HG02763 (cell line): ENCODE data around the gene TAOK2.
"Not testable (repeated sequence)": the region's sequence is repeated elsewhere in the genome, so short reads cannot be mapped to it uniquely, and the experiment has no call there.

ENCODE experiments used
- ATAC-seq: cut with Tn5 transposase; IDR thresholded peaks from one replicate; pipeline ENCODE4 v1.9.1; 2021; ENCODE audit warnings: mild to moderate bottlenecking, moderate library complexity; ENCODE audit not compliant: unreplicated experiment

The TAOK2 gene

GRCh38 chr16:30000735-30001631 lies 27.3 kb downstream of the TAOK2 start:
- no peak for ATAC-seq

DNA sequence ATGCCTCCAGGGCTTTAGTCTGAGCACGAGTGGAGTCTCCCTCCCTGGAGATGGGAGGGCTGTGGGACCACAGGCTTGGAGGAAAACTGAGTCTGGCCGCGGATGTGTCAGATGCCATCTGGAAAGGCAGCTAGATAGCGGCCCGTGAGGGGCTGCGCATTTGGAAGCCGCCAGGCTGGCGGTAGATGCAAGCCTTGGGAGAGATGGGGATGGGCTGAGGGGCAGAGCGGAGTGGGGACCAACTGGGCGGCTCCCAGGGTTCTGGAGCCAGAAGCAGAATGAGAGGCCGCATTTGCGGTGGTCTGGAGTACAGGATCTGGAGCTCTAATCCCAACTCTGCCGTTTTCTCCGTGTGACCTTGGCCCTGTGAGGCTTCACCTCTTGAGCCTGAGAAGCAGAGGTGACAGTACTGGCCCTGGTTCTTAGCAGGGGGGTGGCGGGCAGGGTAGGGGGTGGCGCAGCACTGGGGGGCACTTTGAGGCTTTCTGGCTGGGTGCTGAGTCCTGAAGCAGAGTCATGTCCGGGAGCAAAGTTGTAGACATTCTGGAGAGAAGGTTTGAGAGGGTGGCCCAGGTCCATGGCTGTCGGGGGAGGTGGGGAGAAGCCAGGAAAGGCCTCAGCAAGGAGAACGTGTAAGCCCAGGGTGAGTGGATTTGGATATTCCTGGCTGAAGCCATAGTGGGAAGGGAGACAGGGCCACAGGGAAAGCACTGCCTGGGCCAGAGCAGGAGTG lies 29.1 kb downstream of the TAOK2 start:
- ATAC-seq, result no peak

- no peak for ATAC-seq
Measured at GRCh38 chr16:30003670-30004423, 30.2 kb downstream of the TAOK2 start.

- no peak for ATAC-seq
Measured at GRCh38 chr16:30004424-30004776, 30.7 kb downstream of the TAOK2 start.

DNA sequence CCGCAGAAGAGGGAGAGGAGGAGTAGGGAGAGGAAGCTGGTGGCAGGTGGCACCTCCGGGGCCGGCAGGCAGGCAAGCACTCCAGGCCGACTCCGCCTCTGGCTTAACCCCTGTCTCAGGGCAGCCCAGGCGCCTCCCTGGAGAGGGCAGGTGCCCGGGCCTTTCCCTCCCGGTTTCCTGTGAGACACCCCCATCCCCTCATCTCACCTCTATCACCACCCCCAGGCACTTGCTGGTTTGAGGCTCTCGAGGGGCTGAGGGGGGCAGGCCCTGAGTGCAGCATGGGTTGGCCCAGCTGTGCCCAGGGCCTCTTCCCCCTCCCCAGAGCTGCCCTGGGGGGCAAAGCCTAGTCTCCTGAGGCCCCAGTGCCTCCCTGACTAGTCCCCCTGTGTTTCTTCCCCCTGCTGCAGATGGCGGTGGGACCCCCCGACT lies 31.2 kb downstream of the TAOK2 start:
- ATAC-seq, result no peak

- no peak for ATAC-seq
Measured at GRCh38 chr16:30005341-30006094, 31.9 kb downstream of the TAOK2 start.

GRCh38 chr16:30006095-30006473 lies 32.4 kb downstream of the TAOK2 start:
- ATAC-seq, result no peak

GRCh38 chr16:30006659-30007377 lies 33.1 kb downstream of the TAOK2 start:
- no peak for ATAC-seq

DNA sequence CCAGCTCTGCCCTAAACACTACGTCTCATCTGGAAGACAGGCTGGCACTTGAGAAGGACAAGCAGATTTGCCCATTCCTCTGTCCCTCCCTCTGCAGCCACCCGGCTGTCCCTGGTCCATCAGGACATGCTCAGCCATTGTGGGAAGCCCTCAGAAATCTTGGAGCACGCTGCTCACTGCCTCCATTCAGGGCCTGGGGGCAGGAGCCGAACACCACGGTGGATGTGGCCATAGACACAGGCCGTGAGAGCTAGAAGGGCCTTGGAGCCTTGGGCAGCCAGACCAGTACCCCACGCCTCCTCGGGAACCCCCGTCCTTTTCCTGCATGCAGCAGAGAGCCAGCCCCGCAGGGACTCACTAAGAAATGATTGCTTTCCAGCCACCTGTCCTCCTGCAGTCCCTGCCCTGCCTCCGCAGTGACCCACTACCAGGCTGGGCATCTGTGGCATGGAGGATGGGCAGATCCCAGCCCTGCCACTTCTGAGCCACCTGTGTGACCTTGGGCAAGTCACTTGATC lies 33.8 kb downstream of the TAOK2 start:
- no peak for ATAC-seq

GRCh38 chr16:30009085-30009862 lies 35.6 kb downstream of the TAOK2 start:
- no peak for ATAC-seq

DNA sequence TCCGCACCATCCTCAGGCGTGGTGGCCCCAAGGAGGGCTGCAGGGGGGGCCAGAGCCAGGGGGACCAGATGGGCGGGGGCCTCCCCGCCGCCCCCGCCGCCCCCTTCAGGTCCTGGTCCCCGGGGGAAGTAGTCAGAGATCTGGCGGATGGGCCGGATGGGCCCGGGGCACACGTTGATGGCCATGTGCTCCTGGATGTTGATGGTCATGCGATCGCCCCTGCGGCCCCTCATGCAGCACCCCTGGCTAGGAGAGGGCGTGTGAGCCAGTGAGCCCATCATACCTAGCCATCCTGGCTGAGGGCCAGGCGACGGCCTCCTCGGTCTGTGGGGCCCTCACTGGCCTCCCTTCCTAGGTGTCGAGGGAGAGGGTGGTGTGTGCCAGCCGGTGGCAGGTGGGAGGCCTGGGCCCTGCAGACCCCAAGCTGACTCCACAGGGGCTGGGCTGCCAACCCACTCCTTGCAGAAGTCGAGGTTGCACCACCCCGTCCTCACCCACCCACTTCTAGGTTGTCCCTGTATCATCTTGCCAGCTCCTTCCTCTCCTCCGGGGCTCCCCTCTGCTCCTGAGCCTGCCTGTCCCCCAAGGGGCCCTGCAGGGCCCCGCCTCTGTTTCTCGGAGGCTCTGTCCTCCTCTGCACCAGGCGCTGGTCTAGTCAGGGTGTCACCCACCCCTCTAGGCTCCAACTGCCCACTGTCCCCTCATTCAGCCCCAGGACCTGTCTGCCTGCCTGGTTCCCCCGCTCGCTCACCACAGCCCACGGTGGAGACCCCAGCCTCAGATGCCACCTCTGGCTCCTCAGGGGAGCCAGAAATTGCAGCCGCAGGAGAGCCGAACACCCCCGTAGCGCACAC lies 36.5 kb downstream of the TAOK2 start:
- no peak for ATAC-seq

GRCh38 chr16:30010844-30011713 lies 37.4 kb downstream of the TAOK2 start, which contains the start of gene DOC2A:
Gene DOC2A (minus strand): TSS chr16:30011027. CDS start chr16:30010222, 805 bp downstream.
- ATAC-seq, result no peak

DNA sequence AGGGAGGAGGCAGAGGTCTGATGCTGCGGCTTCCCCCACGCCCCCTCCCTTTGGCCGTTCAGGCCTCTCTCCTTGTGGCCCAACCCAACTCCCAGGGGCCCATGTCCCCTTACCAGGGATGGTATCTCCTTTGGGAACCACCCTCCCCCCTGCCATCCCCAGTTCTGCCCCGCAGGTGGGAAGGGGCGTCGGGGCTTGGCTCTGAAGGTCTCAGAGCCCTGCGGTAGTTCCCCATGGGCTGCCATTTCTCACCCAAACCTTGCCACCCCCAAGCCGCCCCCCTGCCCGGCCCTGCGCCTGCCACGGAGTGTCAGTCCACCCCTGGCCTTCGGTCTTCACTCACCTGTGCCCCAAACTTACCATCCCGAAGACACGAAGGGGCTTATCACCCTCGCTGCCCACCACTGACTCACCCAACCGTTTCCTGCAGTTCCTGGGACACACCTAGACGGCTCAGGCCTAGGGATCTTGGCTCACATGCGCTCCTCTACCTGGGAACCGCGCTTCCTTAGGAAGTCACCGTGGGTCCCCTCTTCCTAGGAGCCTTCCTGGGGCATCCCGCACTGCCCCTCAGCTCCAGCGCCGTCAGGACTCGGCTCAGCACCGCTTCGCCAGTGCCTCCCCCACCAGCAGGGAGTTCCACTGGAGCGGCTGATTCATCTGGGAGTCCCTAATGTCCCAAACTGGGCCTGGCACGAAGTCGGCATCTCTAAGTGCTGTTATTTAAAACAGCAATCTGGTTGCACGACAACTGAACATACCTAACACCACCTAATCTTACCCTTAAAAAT lies 38.2 kb downstream of the TAOK2 start:
- ATAC-seq, result no peak

DNA sequence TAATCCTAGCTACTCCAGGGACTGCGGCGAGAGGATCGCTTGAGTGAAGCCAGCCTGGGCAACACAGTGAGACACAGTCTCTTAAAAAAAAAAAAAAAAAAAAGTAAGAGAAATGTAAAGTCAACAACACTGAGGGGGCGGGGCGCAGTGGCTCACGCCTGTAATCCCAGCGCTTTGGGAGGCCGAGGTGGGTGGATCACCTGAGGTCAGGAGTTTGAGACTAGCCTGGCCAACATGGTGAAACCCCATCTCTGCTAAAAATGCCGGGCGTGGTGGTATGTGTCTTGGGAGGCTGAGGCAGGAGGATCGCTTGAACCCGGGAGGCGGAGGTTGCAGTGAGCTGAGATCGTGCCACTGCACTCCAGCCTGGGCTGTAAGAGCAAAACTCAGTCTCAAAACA lies 38.9 kb downstream of the TAOK2 start:
- not testable (repeated sequence) for ATAC-seq

DNA sequence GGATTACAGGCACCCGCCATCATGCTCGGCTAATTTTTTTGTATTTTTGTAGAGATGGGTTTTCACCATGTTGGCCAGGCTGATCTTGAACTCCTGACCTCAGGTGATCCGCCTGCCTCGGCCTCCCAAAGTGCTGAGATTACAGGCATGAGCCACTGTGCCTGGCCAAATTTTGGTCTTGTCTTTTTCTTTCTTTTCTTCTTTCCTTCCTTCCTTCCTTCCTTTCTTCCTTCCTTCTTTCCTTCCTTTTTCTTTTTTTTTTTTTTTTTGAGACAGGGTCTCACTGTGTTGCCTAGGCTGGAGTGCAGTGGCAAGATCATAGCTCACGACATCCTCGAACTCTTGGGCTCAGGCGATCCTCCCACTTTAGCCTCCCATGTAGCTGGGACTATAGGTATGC lies 41.8 kb downstream of the TAOK2 start:
- ATAC-seq, result not testable (repeated sequence)

DNA sequence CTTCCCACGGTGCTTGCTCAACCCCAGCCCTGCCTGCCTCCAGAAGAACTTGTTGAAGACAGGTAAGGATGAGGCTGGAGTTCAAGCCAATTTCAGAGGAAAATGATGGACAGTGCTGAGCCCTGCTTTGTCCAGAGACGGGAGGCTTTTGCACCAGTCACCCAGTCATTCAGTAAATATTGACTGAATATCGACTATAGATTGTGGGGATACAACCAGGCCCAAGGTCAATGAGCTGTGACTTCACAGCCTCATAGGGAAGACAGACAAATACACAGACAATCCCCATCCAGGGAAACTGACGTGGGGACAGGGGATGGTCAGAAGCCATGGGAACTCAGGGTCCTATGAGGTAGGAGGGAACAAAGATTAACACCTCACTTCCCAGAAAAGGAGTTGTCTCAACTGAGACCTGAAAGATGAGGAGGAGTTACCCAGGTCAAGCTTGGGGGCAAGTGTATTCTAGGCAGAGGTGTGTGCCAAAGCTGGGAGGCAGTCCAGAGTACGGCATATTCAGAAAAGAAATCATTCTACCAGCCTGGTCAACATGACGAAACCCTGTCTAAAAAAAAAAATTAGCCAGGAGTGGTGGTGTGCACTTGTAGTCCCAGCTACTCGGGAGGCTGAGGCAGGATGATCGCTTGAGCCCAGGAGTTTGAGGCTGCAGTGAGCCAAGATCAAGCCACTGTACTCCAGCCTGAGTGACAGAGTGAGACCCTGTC lies 43.0 kb downstream of the TAOK2 start:
- ATAC-seq, result no peak
